Nephron (organoid): ENCODE results near the gene OTOG.

Experiments
- H3K27ac Mint-ChIP-seq, 3 experiments: 2 replicates each; pipeline ENCODE4 v1.8.0; 2020; ENCODE audit warnings: mixed read lengths in 3 of 3, mild to moderate bottlenecking in 2 of 3, moderate library complexity in 1 of 3
- H3K27me3 Mint-ChIP-seq: 2 replicates; pipeline ENCODE4 v1.8.0; 2021; ENCODE audit warnings: low read depth, mild to moderate bottlenecking, moderate library complexity, mixed read lengths
- H3K36me3 Mint-ChIP-seq: 2 replicates; pipeline ENCODE4 v1.8.0; 2020; ENCODE audit warnings: low read depth, mixed read lengths
- H3K4me1 Mint-ChIP-seq: 2 replicates; pipeline ENCODE4 v1.8.0; 2020; ENCODE audit warnings: mixed read lengths
- H3K4me3 Mint-ChIP-seq, 3 experiments: 2 replicates each; pipeline ENCODE4 v1.8.0; 2020; ENCODE audit warnings: mild to moderate bottlenecking in 3 of 3, mixed read lengths in 3 of 3, moderate library complexity in 2 of 3
- H3K9me3 Mint-ChIP-seq: 2 replicates; pipeline ENCODE4 v1.8.0; 2020; ENCODE audit warnings: mixed read lengths
- TF ChIP-seq, protein P1 (sequence below), 3 experiments: fragments of 200-600 bp; sonication (generic); IDR thresholded peaks; one replicate each; pipeline ENCODE4 v1.5.0; 2021; ENCODE audit warnings: antibody characterized with exemption in 3 of 3; ENCODE audit not compliant: unreplicated experiment in 3 of 3

The OTOG gene

DNA sequence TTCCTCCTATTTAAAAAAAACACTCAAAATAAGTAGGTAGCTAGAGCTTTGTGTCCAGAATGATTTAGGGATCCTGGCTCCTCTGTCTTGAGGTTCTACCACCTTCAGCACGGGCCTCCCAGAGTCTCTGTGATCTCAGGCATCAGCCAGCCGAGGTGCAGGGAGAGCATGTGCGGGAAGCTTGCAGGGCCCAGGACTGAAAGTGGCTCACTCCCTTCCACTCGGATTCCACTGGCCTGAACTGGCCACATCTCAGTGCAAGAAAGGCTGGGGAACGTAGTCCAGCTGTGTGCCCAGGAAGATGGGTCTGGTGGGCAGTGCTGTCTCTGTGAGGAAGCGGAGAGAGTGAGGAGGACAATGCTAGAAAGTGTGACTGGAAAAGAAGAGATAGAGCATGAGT lies 104.0 kb downstream of the OTOG start:
- Mint-ChIP-seq H3K27ac (peak overlapping the region; percentile 28 to 91 (median 60)), H3K36me3 (no peaks in the 10 kb centered on the region), H3K9me3 (peaks cover 22% of the 10 kb centered on the region), H3K4me3 (peak overlapping the region in 2 of 3 experiments; percentile 15 to 30), H3K27me3 (peaks cover 23% of the 10 kb centered on the region), H3K4me1 (peaks cover 63% of the 10 kb centered on the region)
- TF ChIP-seq, protein P1, sequence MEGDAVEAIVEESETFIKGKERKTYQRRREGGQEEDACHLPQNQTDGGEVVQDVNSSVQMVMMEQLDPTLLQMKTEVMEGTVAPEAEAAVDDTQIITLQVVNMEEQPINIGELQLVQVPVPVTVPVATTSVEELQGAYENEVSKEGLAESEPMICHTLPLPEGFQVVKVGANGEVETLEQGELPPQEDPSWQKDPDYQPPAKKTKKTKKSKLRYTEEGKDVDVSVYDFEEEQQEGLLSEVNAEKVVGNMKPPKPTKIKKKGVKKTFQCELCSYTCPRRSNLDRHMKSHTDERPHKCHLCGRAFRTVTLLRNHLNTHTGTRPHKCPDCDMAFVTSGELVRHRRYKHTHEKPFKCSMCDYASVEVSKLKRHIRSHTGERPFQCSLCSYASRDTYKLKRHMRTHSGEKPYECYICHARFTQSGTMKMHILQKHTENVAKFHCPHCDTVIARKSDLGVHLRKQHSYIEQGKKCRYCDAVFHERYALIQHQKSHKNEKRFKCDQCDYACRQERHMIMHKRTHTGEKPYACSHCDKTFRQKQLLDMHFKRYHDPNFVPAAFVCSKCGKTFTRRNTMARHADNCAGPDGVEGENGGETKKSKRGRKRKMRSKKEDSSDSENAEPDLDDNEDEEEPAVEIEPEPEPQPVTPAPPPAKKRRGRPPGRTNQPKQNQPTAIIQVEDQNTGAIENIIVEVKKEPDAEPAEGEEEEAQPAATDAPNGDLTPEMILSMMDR (IDR thresholded peaks at IDR 0.05; ENCODE audit: unreplicated experiment in 3 of 3): no peak

GRCh38 chr11:17651681-17652080 lies 104.6 kb downstream of the OTOG start:
- H3K4me3 Mint-ChIP-seq: peak overlapping the region in 1 of 3 experiments; percentile 37
- peak overlapping the region in 1 of 3 experiments; percentile 28 for H3K27ac Mint-ChIP-seq
- H3K4me1 Mint-ChIP-seq: peaks cover 63% of the 10 kb centered on the region
- H3K9me3 Mint-ChIP-seq: peaks cover 22% of the 10 kb centered on the region
- no peaks in the 10 kb centered on the region for H3K36me3 Mint-ChIP-seq
- H3K27me3 Mint-ChIP-seq: peaks cover 22% of the 10 kb centered on the region
- TF ChIP-seq, protein P1 (IDR thresholded peaks at IDR 0.05; ENCODE audit: unreplicated experiment in 3 of 3): no peak

- H3K4me3 Mint-ChIP-seq: peak overlapping the region in 1 of 3 experiments; percentile 37
- peaks cover 24% of the 10 kb centered on the region for H3K9me3 Mint-ChIP-seq
- H3K27ac Mint-ChIP-seq: no peak overlapping the region
- no peaks in the 10 kb centered on the region for H3K36me3 Mint-ChIP-seq
- TF ChIP-seq, protein P1 (IDR thresholded peaks at IDR 0.05; ENCODE audit: unreplicated experiment in 3 of 3): no peak
- H3K27me3 Mint-ChIP-seq: peaks cover 21% of the 10 kb centered on the region
- H3K4me1 Mint-ChIP-seq: peaks cover 57% of the 10 kb centered on the region
Observed at GRCh38 chr11:17652556-17652955, 105.5 kb downstream of the OTOG start.

- peaks cover 49% of the 10 kb centered on the region for H3K4me1 Mint-ChIP-seq
- peak overlapping the region in 1 of 3 experiments; percentile 33 for H3K27ac Mint-ChIP-seq
- no peaks in the 10 kb centered on the region for H3K36me3 Mint-ChIP-seq
- no peak overlapping the region for H3K4me3 Mint-ChIP-seq
- peaks cover 20% of the 10 kb centered on the region for H3K27me3 Mint-ChIP-seq
- TF ChIP-seq, protein P1 (IDR thresholded peaks at IDR 0.05; ENCODE audit: unreplicated experiment in 3 of 3): no peak
- H3K9me3 Mint-ChIP-seq: peaks cover 23% of the 10 kb centered on the region
Observed at GRCh38 chr11:17653611-17654010, 106.6 kb downstream of the OTOG start.

GRCh38 chr11:17655682-17656081 lies 108.6 kb downstream of the OTOG start:
- no peak overlapping the region for H3K4me3 Mint-ChIP-seq
- H3K36me3 Mint-ChIP-seq: no peaks in the 10 kb centered on the region
- no peak overlapping the region for H3K27ac Mint-ChIP-seq
- H3K27me3 Mint-ChIP-seq: peaks cover 14% of the 10 kb centered on the region
- H3K4me1 Mint-ChIP-seq: peaks cover 28% of the 10 kb centered on the region
- peaks cover 26% of the 10 kb centered on the region for H3K9me3 Mint-ChIP-seq
- TF ChIP-seq, protein P1 (IDR thresholded peaks at IDR 0.05; ENCODE audit: unreplicated experiment in 3 of 3): no peak

DNA sequence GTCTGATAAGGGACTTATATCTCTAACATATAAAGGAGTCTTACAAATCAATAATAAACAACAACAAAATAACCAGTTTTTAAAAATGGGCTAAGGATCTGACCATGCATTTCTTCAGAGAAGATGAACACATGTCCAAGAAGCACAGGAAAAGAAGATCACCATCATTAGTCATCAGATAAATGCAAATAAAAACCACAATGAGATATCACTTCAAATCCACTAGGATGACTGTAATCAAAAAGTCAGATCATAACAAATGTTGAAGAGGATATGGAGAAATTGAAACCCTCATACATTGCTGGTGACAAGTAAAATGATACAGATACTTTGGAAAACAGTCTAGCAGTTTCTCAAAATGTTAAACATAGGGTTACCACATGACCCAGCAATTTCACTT lies 111.2 kb downstream of the OTOG start:
- Mint-ChIP-seq H3K27ac (no peak overlapping the region), H3K9me3 (peaks cover 32% of the 10 kb centered on the region), H3K36me3 (no peaks in the 10 kb centered on the region), H3K4me1 (peaks cover 8% of the 10 kb centered on the region), H3K4me3 (no peak overlapping the region), H3K27me3 (peaks cover 4% of the 10 kb centered on the region)
- TF ChIP-seq, protein P1 (IDR thresholded peaks at IDR 0.05; ENCODE audit: unreplicated experiment in 3 of 3): no peak
